Stomach (tissue), 9 donors: ENCODE data around the gene COL18A1. TPM values are rescaled to one million over a fixed set of nuclear protein-coding genes. Genes with fewer than 3 reads are reported as not detected.

Experiments
- DNase-seq, 2 donors: peaks; one replicate each; pipeline versions ENCODE4 v3.0.0 to v3.0.0-alpha.2; 2013 to 2019
- H3K27ac ChIP-seq, 5 donors: fragments of 200-600 bp in 4 of 5; sonication (generic) in 4 of 5; one replicate each; pipeline ENCODE4 v1.5.1; 2013 to 2019; ENCODE audit warnings: mild to moderate bottlenecking in 1 of 5, moderate library complexity in 1 of 5
- H3K27me3 ChIP-seq, 3 donors: fragments of 200-600 bp; sonication (generic); one replicate each; pipeline ENCODE4 v1.5.1; 2017 to 2019; ENCODE audit warnings: mixed run types in 1 of 3
- H3K36me3 ChIP-seq, 4 donors: fragments of 200-600 bp; sonication (generic); 1 replicate in 3 of 4; 2 replicates in 1 of 4; pipeline ENCODE4 v1.5.1; 2016 to 2019
- H3K4me1 ChIP-seq, 4 donors: fragments of 200-600 bp; sonication (generic); one replicate each; pipeline ENCODE4 v1.5.1; 2016 to 2019
- H3K4me3 ChIP-seq, 4 donors: fragments of 200-600 bp; sonication (generic) in 3 of 4; one replicate each; pipeline ENCODE4 v1.5.1; 2016 to 2019; ENCODE audit warnings: mild to moderate bottlenecking in 1 of 4
- H3K9me3 ChIP-seq, 4 donors: fragments of 200-600 bp; sonication (generic); one replicate each; pipeline ENCODE4 v1.5.1; 2016 to 2019
- EP300 ChIP-seq: sonication (generic); formaldehyde crosslinking; IDR thresholded peaks from one replicate; pipeline ENCODE4 v1.6.1; 2017; ENCODE audit warnings: antibody characterized with exemption
- POLR2A ChIP-seq, 4 donors: fragments of 450-650 bp; IDR thresholded peaks; one replicate each; pipeline ENCODE4 v1.6.1; 2016; ENCODE audit warnings: antibody characterized with exemption in 4 of 4, control low read depth in 2 of 4, mild to moderate bottlenecking in 1 of 4, moderate library complexity in 1 of 4
- POLR2AphosphoS5 ChIP-seq, 3 donors: sonication (generic); formaldehyde crosslinking; IDR thresholded peaks; one replicate each; pipeline ENCODE4 v1.6.1; 2016; ENCODE audit warnings: antibody characterized with exemption in 3 of 3
- WGBS, 5 donors: extraction: QIAGEN DNeasy Blood & Tissue Kit in 3 of 5; methylation state at CpG; one replicate each; pipeline versions ENCODE4 v1.1.5 to v1.1.7; 2013 to 2018; 5-methylcytosine and 5-hydroxymethylcytosine counted together
- intact Hi-C: fragments of 100-400 bp; cut with DNase I; formaldehyde crosslinking; loops from one replicate; pipeline ENCODE4 v1.15.1; 2023; ENCODE audit warnings: low total_unique reads
- polyA plus RNA-seq, 3 donors: library from polyadenylated mRNA; stranded (reverse); fragments of 200-250 nt; gene quantifications; one replicate each; pipeline ENCODE4 v1.2.3, GENCODE V29; 2013
- total RNA-seq, 5 donors: library from RNA; depleted of rRNA; stranded (reverse); fragments of >200 nt; gene quantifications; one replicate each; pipeline versions ENCODE4 v1.1.0 to v1.2.3, GENCODE V29; 2014 to 2016
- TF ChIP-seq, protein P1 (sequence below), 7 experiments: fragments of 450-650 bp in 4 of 7; fragments of 200-600 bp in 3 of 7; sonication (generic) in 3 of 7; IDR thresholded peaks; one replicate each; pipeline ENCODE4 v1.5.1; 2016 to 2019; ENCODE audit warnings: antibody characterized with exemption in 7 of 7, control low read depth in 2 of 7, mild to moderate bottlenecking in 1 of 7
- donor health status: healthy with polysubstance abuse.
- donor health status: Bipolar disorder and iron deficiency.
- donor health status: healthy.

The COL18A1 gene
- total and polyA plus RNA-seq, 8 donors, result 19.8 to 212 (median 34.6) TPM

- H3K27ac ChIP-seq, result no peak overlapping the region
- peaks cover 0 to 5% (median 0%) of the 10 kb centered on the region in 4 donors for H3K36me3 ChIP-seq
- peaks cover 0 to 45% (median 0%) of the 10 kb centered on the region in 3 donors for H3K27me3 ChIP-seq
- DNase-seq, result no peak
- intact Hi-C loops, result no loop called here
- peaks cover 0 to 14% (median 8%) of the 10 kb centered on the region in 4 donors for H3K9me3 ChIP-seq
- 77 to 83% (median 80%) methylated on average over 9 of the region's 9 CpGs for WGBS, 5 donors
- no peak overlapping the region for H3K4me3 ChIP-seq
- H3K4me1 ChIP-seq, result peaks cover 3 to 11% (median 7%) of the 10 kb centered on the region in 4 donors
- TF ChIP-seq POLR2AphosphoS5 (IDR thresholded peaks at IDR 0.05), result no peak
- TF ChIP-seq, protein P1, sequence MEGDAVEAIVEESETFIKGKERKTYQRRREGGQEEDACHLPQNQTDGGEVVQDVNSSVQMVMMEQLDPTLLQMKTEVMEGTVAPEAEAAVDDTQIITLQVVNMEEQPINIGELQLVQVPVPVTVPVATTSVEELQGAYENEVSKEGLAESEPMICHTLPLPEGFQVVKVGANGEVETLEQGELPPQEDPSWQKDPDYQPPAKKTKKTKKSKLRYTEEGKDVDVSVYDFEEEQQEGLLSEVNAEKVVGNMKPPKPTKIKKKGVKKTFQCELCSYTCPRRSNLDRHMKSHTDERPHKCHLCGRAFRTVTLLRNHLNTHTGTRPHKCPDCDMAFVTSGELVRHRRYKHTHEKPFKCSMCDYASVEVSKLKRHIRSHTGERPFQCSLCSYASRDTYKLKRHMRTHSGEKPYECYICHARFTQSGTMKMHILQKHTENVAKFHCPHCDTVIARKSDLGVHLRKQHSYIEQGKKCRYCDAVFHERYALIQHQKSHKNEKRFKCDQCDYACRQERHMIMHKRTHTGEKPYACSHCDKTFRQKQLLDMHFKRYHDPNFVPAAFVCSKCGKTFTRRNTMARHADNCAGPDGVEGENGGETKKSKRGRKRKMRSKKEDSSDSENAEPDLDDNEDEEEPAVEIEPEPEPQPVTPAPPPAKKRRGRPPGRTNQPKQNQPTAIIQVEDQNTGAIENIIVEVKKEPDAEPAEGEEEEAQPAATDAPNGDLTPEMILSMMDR (IDR thresholded peaks at IDR 0.05), result no peak
- TF ChIP-seq POLR2A (IDR thresholded peaks at IDR 0.05), result no peak
- TF ChIP-seq EP300, result no peak
These were observed 55.8 kb downstream of the COL18A1 start for GRCh38 chr21:45460611-45461368.

DNA sequence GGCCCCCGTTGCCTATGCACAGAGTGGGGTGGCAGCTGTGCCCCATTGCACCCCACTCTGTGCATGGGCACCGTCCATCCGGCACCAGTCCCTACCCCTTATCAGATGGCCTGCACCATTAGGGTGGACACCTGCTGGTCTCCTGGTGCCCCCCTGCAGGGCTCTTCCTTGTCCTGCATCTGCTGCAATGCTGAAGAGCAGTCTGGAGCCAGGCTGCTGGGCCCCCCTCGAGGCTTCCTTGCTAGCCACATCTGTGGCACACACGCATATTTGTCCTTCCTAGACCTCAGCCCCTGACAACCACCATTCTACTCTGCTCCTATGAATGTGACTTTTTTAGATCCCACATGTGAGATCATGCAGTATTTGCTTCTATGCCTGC is 56.4 kb downstream of the COL18A1 start:
- TF ChIP-seq POLR2AphosphoS5 (IDR thresholded peaks at IDR 0.05), result no peak
- TF ChIP-seq, protein P1 (IDR thresholded peaks at IDR 0.05), result no peak
- peaks cover 0 to 45% (median 0%) of the 10 kb centered on the region in 3 donors for H3K27me3 ChIP-seq
- H3K36me3 ChIP-seq, result peaks cover 0 to 5% (median 0%) of the 10 kb centered on the region in 4 donors
- H3K9me3 ChIP-seq, result peaks cover 0 to 14% (median 8%) of the 10 kb centered on the region in 4 donors
- H3K4me1 ChIP-seq, result peaks cover 0 to 5% (median 2%) of the 10 kb centered on the region in 4 donors
- H3K4me3 ChIP-seq, result no peak overlapping the region
- H3K27ac ChIP-seq, result no peak overlapping the region
- intact Hi-C loops, result no loop called here
- WGBS, 5 donors, result 92 to 95% (median 93%) methylated on average over 5 of the region's 5 CpGs
- no peak for DNase-seq

DNA sequence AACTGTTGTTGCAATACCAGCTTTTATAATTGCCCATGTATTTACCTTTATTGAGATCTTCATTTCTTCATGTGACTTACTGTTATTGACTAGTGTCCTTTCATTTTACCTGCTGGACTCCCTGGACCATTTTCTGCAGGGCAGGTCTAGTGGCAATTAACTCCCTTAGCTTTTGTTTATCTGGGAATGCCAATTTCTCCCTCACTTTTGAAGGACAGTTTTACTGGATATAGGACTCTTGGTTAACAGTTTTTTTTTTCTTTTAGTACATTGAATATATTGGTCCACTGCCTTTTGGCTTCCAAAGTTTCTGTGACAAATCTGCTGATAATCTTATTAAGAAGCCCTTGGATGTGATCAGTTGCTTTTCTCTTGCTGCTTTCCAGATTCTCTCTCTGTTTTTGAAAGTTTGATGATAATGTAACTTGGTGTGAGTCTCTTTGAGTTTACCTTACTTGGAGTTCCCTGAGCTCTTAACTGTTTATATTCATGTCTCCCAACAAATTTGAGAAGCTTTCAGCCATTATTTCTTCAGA is 56.9 kb downstream of the COL18A1 start:
- no peak overlapping the region for H3K27ac ChIP-seq
- TF ChIP-seq POLR2A (IDR thresholded peaks at IDR 0.05) (no peak), EP300 (no peak), POLR2AphosphoS5 (IDR thresholded peaks at IDR 0.05) (no peak)
- TF ChIP-seq, protein P1 (IDR thresholded peaks at IDR 0.05), result no peak
- intact Hi-C loops, result no loop called here
- H3K4me3 ChIP-seq, result no peak overlapping the region
- peaks cover 0 to 14% (median 8%) of the 10 kb centered on the region in 4 donors for H3K9me3 ChIP-seq
- H3K36me3 ChIP-seq, result peaks cover 0 to 5% (median 0%) of the 10 kb centered on the region in 4 donors
- DNase-seq, result no peak
- peaks cover 0 to 4% (median 0%) of the 10 kb centered on the region in 4 donors for H3K4me1 ChIP-seq
- peaks cover 0 to 41% (median 0%) of the 10 kb centered on the region in 3 donors for H3K27me3 ChIP-seq

DNA sequence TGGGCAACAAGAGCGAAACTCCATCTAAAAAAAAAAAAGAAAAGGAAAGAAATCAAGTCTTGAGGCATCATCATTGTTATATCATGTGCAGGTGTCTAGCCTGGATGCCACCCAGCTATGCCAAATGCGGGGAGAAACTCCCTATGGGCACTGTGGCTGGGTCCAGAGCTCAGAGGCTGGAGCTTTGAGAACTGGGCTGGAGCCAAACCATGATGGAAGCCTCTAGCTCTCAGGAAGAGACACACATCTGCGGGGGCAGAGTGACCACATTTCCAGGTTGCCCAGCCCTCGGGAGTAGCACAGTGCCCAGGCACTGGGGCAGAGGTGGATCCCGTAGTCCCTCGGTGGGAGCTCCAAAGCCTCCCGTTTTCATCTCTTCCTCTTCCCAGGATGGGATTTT is 58.9 kb downstream of the COL18A1 start:
- DNase-seq, result no peak
- 80 to 96% (median 91%) methylated on average over 7 of the region's 7 CpGs for WGBS, 5 donors
- intact Hi-C loops, result no loop called here

More for the DNA sequence above, 58.9 kb downstream of the COL18A1 start:
- Histone ChIP-seq H3K4me3 (no peak overlapping the region), H3K27me3 (peaks cover 0 to 21% (median 0%) of the 10 kb centered on the region in 3 donors), H3K36me3 (peaks cover 0 to 12% (median 6%) of the 10 kb centered on the region in 4 donors), H3K27ac (no peak overlapping the region), H3K9me3 (peaks cover 0 to 14% (median 8%) of the 10 kb centered on the region in 4 donors), H3K4me1 (peaks cover 0 to 4% (median 0%) of the 10 kb centered on the region in 4 donors)
- TF ChIP-seq, protein P1 (IDR thresholded peaks at IDR 0.05), result no peak
- TF ChIP-seq POLR2AphosphoS5 (IDR thresholded peaks at IDR 0.05) (no peak), POLR2A (IDR thresholded peaks at IDR 0.05) (no peak), EP300 (no peak)
